GM13977 (cell line): ENCODE results near the gene EMILIN3.

ENCODE experiments used
- DNase-seq: peaks from one replicate; pipeline ENCODE4 v3.0.0; 2012; ENCODE audit warnings: low spot score
- in situ Hi-C: fragments of 300-500 bp; cut with MboI; formaldehyde crosslinking; loops from one replicate; pipeline ENCODE4 v1.12.0; 2022; ENCODE audit warnings: low sequenced_read_pairs, low pct_unique_long_range_greater_than_20kb, mixed read lengths, inconsistent platforms; ENCODE audit not compliant: unreplicated experiment
- TF ChIP-seq, protein P1 (sequence below): IDR thresholded peaks from 2 replicates; pipeline ENCODE4 v1.5.1; 2012; ENCODE audit warnings: mild to moderate bottlenecking, control low read depth; ENCODE audit not compliant: insufficient read depth; ENCODE audit errors: extremely low read depth, missing control alignments

EMILIN3 gene

DNA sequence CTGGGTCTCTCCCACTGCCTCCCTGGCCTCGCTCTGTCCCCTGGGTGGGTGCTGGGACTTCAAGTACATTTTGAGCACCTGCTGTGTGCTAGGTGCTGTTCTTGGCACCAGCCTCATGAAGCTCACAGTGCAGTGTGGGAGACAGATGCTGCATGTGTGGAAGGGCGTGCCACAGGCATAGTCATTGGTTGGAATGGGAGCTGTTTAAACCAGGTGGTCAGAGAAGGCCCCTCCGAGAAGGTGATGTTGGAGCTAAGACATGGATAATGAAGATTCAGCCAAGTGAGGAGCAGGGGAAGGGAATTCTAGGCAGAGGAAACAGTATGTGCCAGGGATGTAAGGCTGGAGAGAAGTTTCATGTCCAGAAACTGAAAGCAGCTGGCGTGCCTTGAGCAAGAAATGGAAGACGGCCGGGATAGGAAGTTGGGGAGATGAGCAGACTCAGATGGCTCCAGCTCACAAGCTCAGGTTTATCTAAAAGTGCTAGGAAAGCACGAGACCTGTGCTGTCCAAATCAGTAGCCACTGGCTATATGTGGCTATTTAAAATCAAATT, 16.1 kb downstream of the EMILIN3 start:
- in situ Hi-C loops = no loop called here

DNA sequence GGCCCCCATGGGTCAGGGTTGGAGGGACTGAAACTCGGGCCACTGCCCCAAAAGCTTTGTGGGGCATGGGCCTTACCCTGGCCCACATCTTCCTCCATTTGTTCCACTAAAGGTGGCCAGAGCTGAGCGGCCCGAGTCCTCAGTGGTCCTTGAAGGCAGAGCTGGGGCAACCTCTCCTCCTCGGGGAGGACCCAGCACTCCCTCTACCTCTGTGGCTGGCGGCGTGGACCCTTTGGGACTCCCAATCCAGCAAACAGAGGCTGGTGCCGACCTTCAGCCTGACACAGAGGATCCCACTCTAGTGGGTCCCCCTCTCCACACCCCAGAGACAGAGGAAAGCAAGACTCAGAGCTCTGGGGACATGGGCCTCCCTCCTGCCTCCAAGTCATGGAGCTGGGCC, 16.7 kb downstream of the EMILIN3 start:
- no peak for DNase-seq
- in situ Hi-C loops = no loop called here
- TF ChIP-seq, protein P1, sequence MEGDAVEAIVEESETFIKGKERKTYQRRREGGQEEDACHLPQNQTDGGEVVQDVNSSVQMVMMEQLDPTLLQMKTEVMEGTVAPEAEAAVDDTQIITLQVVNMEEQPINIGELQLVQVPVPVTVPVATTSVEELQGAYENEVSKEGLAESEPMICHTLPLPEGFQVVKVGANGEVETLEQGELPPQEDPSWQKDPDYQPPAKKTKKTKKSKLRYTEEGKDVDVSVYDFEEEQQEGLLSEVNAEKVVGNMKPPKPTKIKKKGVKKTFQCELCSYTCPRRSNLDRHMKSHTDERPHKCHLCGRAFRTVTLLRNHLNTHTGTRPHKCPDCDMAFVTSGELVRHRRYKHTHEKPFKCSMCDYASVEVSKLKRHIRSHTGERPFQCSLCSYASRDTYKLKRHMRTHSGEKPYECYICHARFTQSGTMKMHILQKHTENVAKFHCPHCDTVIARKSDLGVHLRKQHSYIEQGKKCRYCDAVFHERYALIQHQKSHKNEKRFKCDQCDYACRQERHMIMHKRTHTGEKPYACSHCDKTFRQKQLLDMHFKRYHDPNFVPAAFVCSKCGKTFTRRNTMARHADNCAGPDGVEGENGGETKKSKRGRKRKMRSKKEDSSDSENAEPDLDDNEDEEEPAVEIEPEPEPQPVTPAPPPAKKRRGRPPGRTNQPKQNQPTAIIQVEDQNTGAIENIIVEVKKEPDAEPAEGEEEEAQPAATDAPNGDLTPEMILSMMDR = no peak

More for the DNA sequence above, 16.1 kb downstream of the EMILIN3 start:
- TF ChIP-seq, protein P1 = no peak
- DNase-seq = no peak

DNA sequence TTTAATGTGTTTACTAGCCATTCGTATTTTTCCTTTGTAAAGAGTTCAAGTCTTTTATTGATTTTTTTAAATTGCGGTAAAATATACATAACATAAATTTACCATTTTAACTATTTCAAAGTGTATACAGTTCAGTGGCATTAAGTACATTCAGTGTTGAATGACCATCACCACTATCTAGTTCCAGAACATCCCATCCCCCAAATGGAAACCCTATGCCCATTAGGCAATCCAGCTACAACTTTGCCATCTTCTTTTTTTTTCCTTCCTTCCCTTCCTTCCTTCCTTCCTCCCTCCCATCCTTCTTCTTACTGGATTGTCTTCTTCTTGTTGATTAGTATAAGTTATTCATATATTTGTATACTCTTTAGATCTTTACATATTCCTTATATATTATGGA, 17.4 kb downstream of the EMILIN3 start:
- TF ChIP-seq, protein P1 = no peak
- in situ Hi-C loops = no loop called here

DNA sequence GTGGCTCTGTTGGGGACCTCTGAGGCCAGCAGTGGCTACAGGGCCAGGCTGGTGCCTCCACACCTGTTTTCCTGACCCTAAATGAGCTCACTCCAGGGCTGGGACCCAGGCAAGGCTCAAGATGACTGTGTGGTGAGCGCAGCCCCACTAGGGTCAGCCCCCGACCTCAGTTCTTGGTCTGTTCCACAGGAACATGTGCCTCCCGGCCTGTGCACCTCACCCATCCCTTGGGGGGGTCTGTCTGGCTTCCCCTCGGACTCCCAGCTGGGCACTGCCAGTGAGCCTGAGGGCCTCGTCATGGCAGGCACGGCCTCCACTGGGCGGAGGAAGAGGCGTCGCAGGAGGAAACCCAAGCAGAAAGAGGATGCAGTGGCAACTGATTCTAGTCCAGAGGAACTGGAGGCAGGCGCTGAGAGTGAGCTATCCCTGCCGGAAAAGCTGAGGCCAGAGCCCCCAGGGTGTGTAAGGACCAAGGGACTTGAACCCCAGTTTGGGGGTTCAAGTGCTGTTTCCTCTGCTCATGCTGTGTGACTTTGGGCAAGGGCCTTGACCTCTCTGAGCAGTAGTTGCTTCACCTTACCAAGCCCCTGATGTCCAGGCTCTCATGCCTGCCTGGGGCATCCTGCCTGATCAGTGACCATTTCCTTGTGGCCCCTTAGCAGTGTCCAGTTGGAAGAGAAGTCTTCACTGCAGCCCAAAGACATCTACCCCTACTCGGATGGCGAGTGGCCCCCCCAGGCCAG, 18.0 kb downstream of the EMILIN3 start:
- in situ Hi-C loops = no loop called here
- no peak for DNase-seq
- TF ChIP-seq, protein P1 = no peak

More for the DNA sequence above, 17.4 kb downstream of the EMILIN3 start:
- DNase-seq = no peak

DNA sequence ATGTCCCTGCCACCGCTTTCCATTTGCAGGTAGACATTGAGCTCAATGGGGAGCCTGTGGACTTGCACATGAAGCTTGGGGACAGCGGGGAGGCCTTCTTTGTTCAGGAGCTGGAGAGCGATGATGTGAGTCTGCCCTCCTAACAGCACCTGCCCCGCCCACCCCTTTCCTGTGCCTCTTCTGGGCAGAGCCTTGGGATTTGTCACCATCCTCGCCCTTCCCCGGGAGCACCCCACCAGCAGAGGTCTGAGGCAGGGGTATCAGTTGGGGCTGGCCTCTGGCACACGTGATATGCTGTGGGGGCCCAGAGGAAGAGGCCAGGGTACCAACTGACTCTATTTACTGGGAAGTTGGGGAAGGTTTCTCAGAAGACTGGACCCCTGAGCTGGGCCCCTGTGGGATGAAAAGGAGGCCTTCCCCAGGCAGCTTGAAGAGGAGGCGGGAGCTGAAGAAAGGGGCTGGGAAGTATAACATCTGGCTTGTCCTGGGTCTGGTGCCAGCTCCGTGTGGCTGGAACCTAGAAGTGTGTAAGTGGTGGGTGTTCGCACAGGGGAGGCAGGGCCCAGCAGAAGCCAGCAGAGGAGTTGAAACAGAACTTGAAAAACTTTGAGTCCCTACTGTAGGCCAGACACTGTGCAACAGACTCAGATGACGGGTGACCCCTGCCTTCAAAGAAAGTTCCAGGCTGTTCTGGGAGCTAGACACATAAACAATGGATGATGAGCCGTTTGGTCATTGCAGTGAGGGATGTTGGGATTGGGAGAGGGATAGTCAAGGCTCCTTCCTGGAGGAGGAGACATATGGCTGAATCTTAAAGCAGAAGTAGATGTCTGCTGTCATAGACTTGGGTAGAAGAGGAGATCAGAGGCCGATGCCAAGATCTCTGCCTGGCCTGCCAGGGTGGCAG, 18.8 kb downstream of the EMILIN3 start:
- no peak for DNase-seq
- in situ Hi-C loops = no loop called here
- TF ChIP-seq, protein P1 = no peak

DNA sequence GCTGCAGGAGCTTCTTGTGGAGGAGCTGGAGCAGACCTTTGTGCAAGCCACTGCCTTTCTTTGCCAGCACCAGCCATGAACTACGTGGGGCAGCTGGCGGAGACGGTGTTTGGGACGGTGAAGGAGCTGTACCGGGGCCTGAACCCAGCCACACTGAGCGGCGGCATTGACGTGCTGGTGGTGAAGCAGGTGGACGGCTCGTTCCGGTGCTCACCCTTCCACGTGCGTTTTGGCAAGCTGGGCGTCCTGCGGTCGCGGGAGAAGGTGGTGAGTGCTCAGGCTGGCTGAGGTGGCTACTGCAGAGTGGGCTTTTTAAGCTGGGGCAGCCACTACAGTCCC, 20.9 kb downstream of the EMILIN3 start:
- no peak for DNase-seq
- in situ Hi-C loops = no loop called here
- TF ChIP-seq, protein P1 = no peak
